Fibroblast of lung (primary cell): Measurements from ENCODE around the gene REC114. TPM values are rescaled to one million over a fixed set of nuclear protein-coding genes. Genes with fewer than 3 reads are reported as not detected.

Experiments used
- DNase-seq, 2 donors: peaks; one replicate each; pipeline versions ENCODE4 v3.0.0 to v3.0.0-alpha.2; 2010; ENCODE audit warnings: low read depth in 2 of 2
- H2AFZ ChIP-seq: 2 replicates; pipeline ENCODE4 v1.5.1; 2012; ENCODE audit warnings: low read length, control low read depth, inconsistent platforms
- H3K27ac ChIP-seq: 2 replicates; pipeline ENCODE4 v1.5.1; 2011; ENCODE audit warnings: low read length, control low read depth; ENCODE audit not compliant: insufficient read depth
- H3K27me3 ChIP-seq: 2 replicates; pipeline ENCODE4 v1.5.1; 2011; ENCODE audit warnings: mild to moderate bottlenecking, low read length; ENCODE audit not compliant: control insufficient read depth, insufficient read depth
- H3K36me3 ChIP-seq: 2 replicates; pipeline ENCODE4 v1.5.1; 2011; ENCODE audit warnings: low read length; ENCODE audit not compliant: control insufficient read depth, insufficient read depth
- H3K4me1 ChIP-seq: 2 replicates; pipeline ENCODE4 v1.5.1; 2011; ENCODE audit warnings: low read length; ENCODE audit not compliant: control insufficient read depth, insufficient read depth; ENCODE audit errors: extremely low read depth
- H3K4me2 ChIP-seq: 2 replicates; pipeline ENCODE4 v1.5.1; 2011; ENCODE audit warnings: low read length, control low read depth; ENCODE audit not compliant: insufficient read depth; ENCODE audit errors: extremely low read depth
- H3K4me3 ChIP-seq, 4 experiments: fragments of 200-600 bp in 1 of 4; sonication (generic) in 1 of 4; replicated peaks in 1 of 4; 2 replicates each; pipeline ENCODE4 v1.5.1; 2011 to 2016; ENCODE audit warnings: low read length in 4 of 4, low read depth in 3 of 4, mild to moderate bottlenecking in 3 of 4, control low read depth in 2 of 4, inconsistent platforms in 1 of 4, mixed read lengths in 1 of 4; ENCODE audit not compliant: insufficient read depth in 1 of 4; ENCODE audit errors: control extremely low read depth in 1 of 4
- H3K79me2 ChIP-seq: 2 replicates; pipeline ENCODE4 v1.5.1; 2012; ENCODE audit warnings: mild to moderate bottlenecking, low read length, inconsistent platforms; ENCODE audit not compliant: control insufficient read depth, insufficient read depth
- H3K9ac ChIP-seq: 2 replicates; pipeline ENCODE4 v1.5.1; 2011; ENCODE audit warnings: mild to moderate bottlenecking, low read length, control low read depth; ENCODE audit not compliant: insufficient read depth
- H3K9me3 ChIP-seq: 2 replicates; pipeline ENCODE4 v1.5.1; 2012; ENCODE audit warnings: low read depth, low read length; ENCODE audit not compliant: control insufficient read depth, insufficient read depth
- H4K20me1 ChIP-seq: 2 replicates; pipeline ENCODE4 v1.5.1; 2011; ENCODE audit warnings: low read length; ENCODE audit not compliant: control insufficient read depth, insufficient read depth; ENCODE audit errors: extremely low read depth
- EZH2 ChIP-seq: IDR thresholded peaks from 2 replicates; pipeline ENCODE4 v1.5.1; 2012; ENCODE audit warnings: low read length, control low read depth, mild to moderate bottlenecking; ENCODE audit errors: missing control alignments
- polyA plus RNA-seq, 2 donors: library from polyadenylated mRNA; depleted of rRNA in 1 of 2; stranded (reverse) in 1 of 2; unstranded in 1 of 2; fragments of >200 nt; gene quantifications; 2 replicates each; pipeline ENCODE4 v1.2.1, GENCODE V29; 2011 to 2012; ENCODE audit warnings: missing spikeins in 1 of 2
- total RNA-seq: library from RNA; depleted of rRNA; stranded (reverse); fragments of >200 nt; gene quantifications from 2 replicates; pipeline ENCODE4 v1.2.1, GENCODE V29; 2014
- TF ChIP-seq, protein P1 (sequence below), 2 donors: IDR thresholded peaks in 1 of 2; conservative IDR thresholded peaks in 1 of 2; 1 replicate in 1 of 2; 2 replicates in 1 of 2; pipeline ENCODE4 v1.5.1; 2011 to 2012; ENCODE audit warnings: low read length in 2 of 2, control low read depth in 1 of 2, inconsistent platforms in 1 of 2, low read depth in 1 of 2, mild to moderate bottlenecking in 1 of 2

The REC114 gene
- total and polyA plus RNA-seq, 2 donors (not counting 1 experiment from before 2014, with no cell fraction given), result not detected

DNA sequence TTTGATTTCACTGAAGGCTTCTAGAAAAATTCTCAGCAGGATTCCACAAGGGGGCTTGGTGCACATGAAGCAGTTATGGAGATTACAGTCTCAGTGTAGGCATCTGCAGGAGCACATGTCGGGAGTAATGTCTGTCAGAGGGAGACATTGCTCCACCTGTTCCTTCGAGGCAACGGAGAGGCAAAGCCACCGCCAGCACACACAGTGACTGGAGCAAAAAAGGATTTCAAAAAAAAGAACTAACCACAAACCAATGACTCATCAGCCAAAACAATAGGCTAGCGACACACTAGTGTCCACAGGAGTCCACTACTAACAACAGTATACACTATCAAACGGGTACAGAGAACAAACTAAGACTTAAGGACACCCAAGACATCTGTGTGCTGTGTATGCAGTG, 121.3 kb downstream of the REC114 start:
- Histone ChIP-seq H3K9me3 (no peaks in the 10 kb centered on the region), H3K79me2 (no peaks in the 10 kb centered on the region), H3K4me3 (no peak overlapping the region), H3K4me1 (no peaks in the 10 kb centered on the region), H3K27ac (no peak overlapping the region), H2AFZ (no peak overlapping the region), H4K20me1 (no peaks in the 10 kb centered on the region), H3K27me3 (no peaks in the 10 kb centered on the region), H3K9ac (no peak overlapping the region), H3K36me3 (peaks cover 2% of the 10 kb centered on the region), H3K4me2 (no peak overlapping the region)
- peak; percentile 22 to 70 for DNase-seq
- no peak for TF ChIP-seq EZH2
- TF ChIP-seq, protein P1, sequence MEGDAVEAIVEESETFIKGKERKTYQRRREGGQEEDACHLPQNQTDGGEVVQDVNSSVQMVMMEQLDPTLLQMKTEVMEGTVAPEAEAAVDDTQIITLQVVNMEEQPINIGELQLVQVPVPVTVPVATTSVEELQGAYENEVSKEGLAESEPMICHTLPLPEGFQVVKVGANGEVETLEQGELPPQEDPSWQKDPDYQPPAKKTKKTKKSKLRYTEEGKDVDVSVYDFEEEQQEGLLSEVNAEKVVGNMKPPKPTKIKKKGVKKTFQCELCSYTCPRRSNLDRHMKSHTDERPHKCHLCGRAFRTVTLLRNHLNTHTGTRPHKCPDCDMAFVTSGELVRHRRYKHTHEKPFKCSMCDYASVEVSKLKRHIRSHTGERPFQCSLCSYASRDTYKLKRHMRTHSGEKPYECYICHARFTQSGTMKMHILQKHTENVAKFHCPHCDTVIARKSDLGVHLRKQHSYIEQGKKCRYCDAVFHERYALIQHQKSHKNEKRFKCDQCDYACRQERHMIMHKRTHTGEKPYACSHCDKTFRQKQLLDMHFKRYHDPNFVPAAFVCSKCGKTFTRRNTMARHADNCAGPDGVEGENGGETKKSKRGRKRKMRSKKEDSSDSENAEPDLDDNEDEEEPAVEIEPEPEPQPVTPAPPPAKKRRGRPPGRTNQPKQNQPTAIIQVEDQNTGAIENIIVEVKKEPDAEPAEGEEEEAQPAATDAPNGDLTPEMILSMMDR (conservative IDR thresholded peaks at IDR 0.05 in 1 of 2, IDR thresholded peaks at IDR 0.05 in 1 of 2; ENCODE audit: low read depth in 1 of 2, low read length in 2 of 2), result peak; percentile 13 to 16

DNA sequence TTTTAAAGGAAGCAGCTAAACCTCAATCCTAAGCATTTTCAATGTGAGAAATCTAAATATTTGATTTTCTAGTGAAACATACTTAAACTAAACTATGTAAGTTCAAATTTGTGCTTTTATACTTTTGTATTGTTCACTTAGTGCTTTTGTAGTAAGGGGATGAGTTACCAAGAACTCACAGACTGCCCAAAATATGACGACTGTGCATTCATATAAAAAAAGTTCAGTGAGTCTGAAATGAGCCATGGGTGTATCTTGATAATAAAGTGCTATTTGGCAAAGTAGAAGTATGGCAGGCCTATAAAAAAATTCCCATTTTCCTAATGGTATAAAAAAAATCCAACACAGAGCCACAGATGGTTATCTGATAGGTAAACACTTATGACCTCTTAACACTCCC, 124.1 kb downstream of the REC114 start:
- Histone ChIP-seq H3K79me2 (no peaks in the 10 kb centered on the region), H3K27ac (no peak overlapping the region), H3K9me3 (no peaks in the 10 kb centered on the region), H3K9ac (no peak overlapping the region), H3K4me3 (no peak overlapping the region), H3K4me2 (no peak overlapping the region), H3K27me3 (no peaks in the 10 kb centered on the region), H4K20me1 (no peaks in the 10 kb centered on the region), H2AFZ (no peak overlapping the region), H3K4me1 (no peaks in the 10 kb centered on the region), H3K36me3 (peaks cover 11% of the 10 kb centered on the region)
- DNase-seq, result no peak
- no peak for TF ChIP-seq EZH2
- TF ChIP-seq, protein P1 (conservative IDR thresholded peaks at IDR 0.05 in 1 of 2, IDR thresholded peaks at IDR 0.05 in 1 of 2; ENCODE audit: low read depth in 1 of 2, low read length in 2 of 2), result no peak

DNA sequence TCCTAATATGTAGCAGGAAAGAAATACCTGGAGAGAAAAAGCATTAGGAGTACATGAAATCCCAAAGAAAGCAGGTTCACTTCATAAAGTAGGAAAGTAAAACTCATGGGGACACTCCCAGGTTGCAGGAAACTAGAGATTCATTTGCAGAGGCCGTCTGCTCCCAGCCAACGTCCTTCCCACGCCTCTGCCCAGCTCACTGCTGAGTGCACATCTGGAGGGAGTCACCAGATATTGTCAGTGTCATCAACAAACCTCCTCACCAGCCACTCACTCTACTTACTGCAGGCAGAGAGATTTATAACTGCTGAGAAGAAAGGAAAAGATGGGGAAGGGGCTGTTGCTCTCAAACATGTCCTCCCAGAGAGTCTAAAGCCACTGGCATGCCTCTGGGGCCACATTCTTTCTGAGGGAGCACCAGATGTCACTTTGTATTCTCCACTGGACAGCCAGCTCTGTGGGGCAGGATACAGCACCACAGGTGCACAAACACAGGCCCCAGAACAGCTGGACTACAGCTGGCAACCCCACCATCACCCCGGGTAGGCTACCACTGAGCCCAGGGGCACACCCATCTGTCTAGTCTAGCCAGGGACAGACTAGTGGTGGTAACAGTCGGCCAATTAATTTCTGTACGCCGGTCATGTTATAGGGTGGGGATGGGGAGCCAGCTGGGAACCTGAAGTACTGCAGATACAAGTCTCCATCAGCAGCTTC, 125.8 kb downstream of the REC114 start:
- Histone ChIP-seq H3K79me2 (no peaks in the 10 kb centered on the region), H3K9me3 (no peaks in the 10 kb centered on the region), H4K20me1 (no peaks in the 10 kb centered on the region), H2AFZ (no peak overlapping the region), H3K4me1 (peaks cover under 1% of the 10 kb centered on the region), H3K27me3 (no peaks in the 10 kb centered on the region), H3K27ac (no peak overlapping the region), H3K4me3 (no peak overlapping the region), H3K9ac (no peak overlapping the region), H3K4me2 (no peak overlapping the region), H3K36me3 (peaks cover 9% of the 10 kb centered on the region)
- TF ChIP-seq, protein P1 (conservative IDR thresholded peaks at IDR 0.05 in 1 of 2, IDR thresholded peaks at IDR 0.05 in 1 of 2; ENCODE audit: low read depth in 1 of 2, low read length in 2 of 2), result no peak
- no peak for TF ChIP-seq EZH2
- no peak for DNase-seq
